ENCODE measurements around the gene C13orf46. TPM values are rescaled to one million over a fixed set of nuclear protein-coding genes. Genes with fewer than 3 reads are reported as not detected.

C13orf46 gene
- total and polyA plus RNA-seq, 2 donors (not counting 1 experiment from before 2014, with no cell fraction given), result 1.4 to 4.8 TPM

DNA sequence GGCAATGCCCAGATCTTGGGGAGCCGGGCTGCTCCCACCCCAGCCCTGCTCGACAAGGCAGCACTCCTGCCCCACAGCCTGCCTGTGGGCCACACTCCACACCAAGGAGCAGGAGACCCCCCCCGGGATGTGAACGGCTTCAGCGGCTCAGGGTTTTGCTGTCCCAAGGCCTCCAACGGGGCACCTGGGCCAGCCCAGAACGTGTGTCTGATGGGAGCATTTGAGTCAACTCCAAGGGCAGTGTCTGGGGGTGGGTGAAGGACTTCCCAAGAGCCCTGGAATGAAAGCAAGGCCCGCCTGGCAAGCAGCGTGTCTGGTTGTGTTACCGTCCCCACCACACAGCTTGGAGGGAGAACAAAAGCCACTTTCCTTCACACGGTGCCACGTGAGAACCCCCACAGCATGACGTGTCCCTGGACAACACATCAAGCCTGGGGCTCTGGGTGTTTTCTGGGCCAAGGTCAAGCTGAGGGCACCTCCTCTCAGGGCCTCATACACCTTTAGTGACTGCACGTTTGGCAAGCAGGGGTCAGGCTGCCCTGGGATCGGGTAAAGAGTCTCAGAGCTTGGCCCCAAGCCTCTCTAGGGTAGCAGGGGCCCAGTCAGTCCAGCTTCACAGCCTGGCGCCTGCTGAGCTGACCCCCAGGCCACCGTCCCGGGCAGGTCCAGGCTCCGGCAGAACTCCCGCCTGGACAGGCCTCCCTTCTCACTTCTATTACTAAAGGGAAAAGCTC, 6.0 kb downstream of the C13orf46 start:
- POLR2A ChIA-PET, result no interaction called here
- H3K27me3 Mint-ChIP-seq, result no peaks in the 10 kb centered on the region
- no peaks in the 10 kb centered on the region for H3K4me1 Mint-ChIP-seq
- no peaks in the 10 kb centered on the region for H3K9me3 ChIP-seq (ENCODE audit: control extremely low read depth in 1 of 3, control insufficient read depth in 2 of 3, insufficient read depth in 1 of 3, low read length in 2 of 3)
- no peak overlapping the region for H3K27ac Mint-ChIP-seq
- no peaks in the 10 kb centered on the region for H4K20me1 ChIP-seq (ENCODE audit: control insufficient read depth, insufficient read depth, low read length, poor library complexity, severe bottlenecking)
- CTCF ChIA-PET, result interaction anchor here (1.2 kb wide), 1 partner anchor 142 kb away, joined by 3 read pairs; no protein-coding TSS in a partner anchor
- intact Hi-C loops (cut with micrococcal nuclease), result no loop called here
- H3K27me3 ChIP-seq (replicated peaks in 1 of 4; ENCODE audit: control extremely low read depth in 1 of 4, control insufficient read depth in 3 of 4, insufficient read depth in 4 of 4, low read length in 3 of 4), result no peaks in the 10 kb centered on the region
- TF ChIP-seq, protein P1, sequence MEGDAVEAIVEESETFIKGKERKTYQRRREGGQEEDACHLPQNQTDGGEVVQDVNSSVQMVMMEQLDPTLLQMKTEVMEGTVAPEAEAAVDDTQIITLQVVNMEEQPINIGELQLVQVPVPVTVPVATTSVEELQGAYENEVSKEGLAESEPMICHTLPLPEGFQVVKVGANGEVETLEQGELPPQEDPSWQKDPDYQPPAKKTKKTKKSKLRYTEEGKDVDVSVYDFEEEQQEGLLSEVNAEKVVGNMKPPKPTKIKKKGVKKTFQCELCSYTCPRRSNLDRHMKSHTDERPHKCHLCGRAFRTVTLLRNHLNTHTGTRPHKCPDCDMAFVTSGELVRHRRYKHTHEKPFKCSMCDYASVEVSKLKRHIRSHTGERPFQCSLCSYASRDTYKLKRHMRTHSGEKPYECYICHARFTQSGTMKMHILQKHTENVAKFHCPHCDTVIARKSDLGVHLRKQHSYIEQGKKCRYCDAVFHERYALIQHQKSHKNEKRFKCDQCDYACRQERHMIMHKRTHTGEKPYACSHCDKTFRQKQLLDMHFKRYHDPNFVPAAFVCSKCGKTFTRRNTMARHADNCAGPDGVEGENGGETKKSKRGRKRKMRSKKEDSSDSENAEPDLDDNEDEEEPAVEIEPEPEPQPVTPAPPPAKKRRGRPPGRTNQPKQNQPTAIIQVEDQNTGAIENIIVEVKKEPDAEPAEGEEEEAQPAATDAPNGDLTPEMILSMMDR (IDR thresholded peaks at IDR 0.05), result no peak
- TF ChIP-seq EZH2 (IDR thresholded peaks at IDR 0.05; ENCODE audit: borderline replicate concordance, insufficient read depth, low read depth, low read length, poor library complexity, severe bottlenecking), result no peak
- WGBS (ENCODE audit: insufficient coverage), result 92% methylated on average over 15 of the region's 20 CpGs
- no peaks in the 10 kb centered on the region for H3K4me1 ChIP-seq (ENCODE audit: control insufficient read depth in 2 of 2, insufficient read depth in 2 of 2, low read length in 2 of 2)
- H3K9ac ChIP-seq (ENCODE audit: low read length), result no peak overlapping the region
- H3K4me3 ChIP-seq (ENCODE audit: control extremely low read depth in 1 of 5, extremely low read depth in 1 of 5, insufficient read depth in 1 of 5, low read depth in 2 of 5, low read length in 4 of 5), result no peak overlapping the region
- H3K27ac ChIP-seq (ENCODE audit: low read length in 2 of 2), result no peak overlapping the region
- no peaks in the 10 kb centered on the region for H3K79me2 ChIP-seq (ENCODE audit: control insufficient read depth, insufficient read depth, low read length)
- no peaks in the 10 kb centered on the region for H3K36me3 ChIP-seq (replicated peaks in 1 of 2; ENCODE audit: control extremely low read depth in 1 of 2, control insufficient read depth in 1 of 2, extremely low read depth in 1 of 2, insufficient read depth in 2 of 2, low read length in 1 of 2)
- H3K4me2 ChIP-seq (replicated peaks; ENCODE audit: low read depth, low read length, poor library complexity, severe bottlenecking), result no peak overlapping the region
- H3K9me3 Mint-ChIP-seq (ENCODE audit: insufficient read depth), result no peaks in the 10 kb centered on the region
- H3K4me3 Mint-ChIP-seq, result no peak overlapping the region
- ATAC-seq (ENCODE audit: low read depth), result no peak
- H2AFZ ChIP-seq (ENCODE audit: insufficient read depth, low read depth, low read length, poor library complexity, severe bottlenecking), result no peak overlapping the region
- no peak for DNase-seq

DNA sequence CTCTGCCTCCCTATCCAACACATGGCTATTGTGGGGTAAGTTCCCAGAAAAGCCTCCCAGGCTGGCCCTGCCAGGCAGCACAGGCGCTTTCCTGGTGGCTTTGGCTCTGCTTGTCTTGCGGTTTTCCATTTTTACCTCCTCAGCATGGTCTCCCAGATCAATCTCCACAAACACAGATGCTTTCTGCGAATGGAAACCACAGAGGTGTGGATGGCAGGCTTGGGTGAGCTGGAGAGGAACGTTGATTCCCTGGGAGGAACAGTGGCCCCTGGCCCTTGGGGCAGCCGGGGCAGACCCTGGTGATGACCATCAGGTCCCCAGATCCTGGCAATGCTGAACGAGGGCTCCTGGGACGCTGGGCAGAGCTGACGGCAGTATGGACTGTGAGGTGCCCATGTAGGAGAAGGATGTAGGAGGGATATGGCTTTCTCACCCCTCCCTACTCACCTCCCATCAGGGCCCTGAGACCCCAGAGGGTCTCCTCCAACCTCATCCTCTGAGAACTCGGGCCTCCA, 6.6 kb downstream of the C13orf46 start:
- no peak overlapping the region for H2AFZ ChIP-seq (ENCODE audit: insufficient read depth, low read depth, low read length, poor library complexity, severe bottlenecking)
- H3K4me2 ChIP-seq (replicated peaks; ENCODE audit: low read depth, low read length, poor library complexity, severe bottlenecking), result no peak overlapping the region
- H3K4me1 ChIP-seq (ENCODE audit: control insufficient read depth in 2 of 2, insufficient read depth in 2 of 2, low read length in 2 of 2), result no peaks in the 10 kb centered on the region
- H3K9me3 ChIP-seq (ENCODE audit: control extremely low read depth in 1 of 3, control insufficient read depth in 2 of 3, insufficient read depth in 1 of 3, low read length in 2 of 3), result no peaks in the 10 kb centered on the region
- Mint-ChIP-seq H3K27me3 (no peaks in the 10 kb centered on the region), H3K4me1 (no peaks in the 10 kb centered on the region), H3K4me3 (no peak overlapping the region), H3K27ac (no peak overlapping the region), H3K9me3 (ENCODE audit: insufficient read depth) (no peaks in the 10 kb centered on the region)
- H3K4me3 ChIP-seq (ENCODE audit: control extremely low read depth in 1 of 5, extremely low read depth in 1 of 5, insufficient read depth in 1 of 5, low read depth in 2 of 5, low read length in 4 of 5), result no peak overlapping the region
- ChIA-PET POLR2A (no interaction called here), CTCF (no interaction called here)
- H3K79me2 ChIP-seq (ENCODE audit: control insufficient read depth, insufficient read depth, low read length), result no peaks in the 10 kb centered on the region
- no peak overlapping the region for H3K27ac ChIP-seq (ENCODE audit: low read length in 2 of 2)
- DNase-seq (no peak), ATAC-seq (ENCODE audit: low read depth) (no peak)
- no peak for TF ChIP-seq EZH2 (IDR thresholded peaks at IDR 0.05; ENCODE audit: borderline replicate concordance, insufficient read depth, low read depth, low read length, poor library complexity, severe bottlenecking)
- TF ChIP-seq, protein P1 (IDR thresholded peaks at IDR 0.05), result no peak
- no peaks in the 10 kb centered on the region for H3K27me3 ChIP-seq (replicated peaks in 1 of 4; ENCODE audit: control extremely low read depth in 1 of 4, control insufficient read depth in 3 of 4, insufficient read depth in 4 of 4, low read length in 3 of 4)
- intact Hi-C loops (cut with micrococcal nuclease), result no loop called here
- H4K20me1 ChIP-seq (ENCODE audit: control insufficient read depth, insufficient read depth, low read length, poor library complexity, severe bottlenecking), result no peaks in the 10 kb centered on the region
- H3K36me3 ChIP-seq (replicated peaks in 1 of 2; ENCODE audit: control extremely low read depth in 1 of 2, control insufficient read depth in 1 of 2, extremely low read depth in 1 of 2, insufficient read depth in 2 of 2, low read length in 1 of 2), result no peaks in the 10 kb centered on the region
- 79% methylated on average over 4 of the region's 9 CpGs for WGBS (ENCODE audit: insufficient coverage)
- no peak overlapping the region for H3K9ac ChIP-seq (ENCODE audit: low read length)

All from B cell (primary cell).